HEK293 (cell line): ENCODE data around the gene METTL8.
"Not testable (repeated sequence)": the region's sequence is repeated elsewhere in the genome, so short reads cannot be mapped to it uniquely, and the experiment has no call there.

Experiments used
- CTCF ChIA-PET: fragments of 350-600 bp; formaldehyde crosslinking; extraction: SDS; loops from one replicate; lab custom pipeline; 2021; ENCODE audit warnings: antibody characterized with exemption; lab: Yijun Ruan, JAX
- POLR2A ChIA-PET: fragments of 300-600 bp; formaldehyde crosslinking; extraction: SDS; loops from one replicate; lab custom pipeline; 2020; ENCODE audit warnings: antibody characterized with exemption, inconsistent platforms; lab: Yijun Ruan, JAX
- H3K27ac ChIP-seq: fragments of 200-500 bp; sonication (Bioruptor generic); 2 replicates; pipeline ENCODE4 v1.5.1; 2014; ENCODE audit warnings: low read depth, low read length, control low read depth, inconsistent platforms; ENCODE audit errors: extremely low read depth
- H3K36me3 ChIP-seq, 2 experiments: fragments of 200-500 bp in 1 of 2; sonication (Bioruptor generic) in 1 of 2; 1 replicate in 1 of 2; 2 replicates in 1 of 2; pipeline ENCODE4 v1.5.1; 2014 to 2017; ENCODE audit warnings: inconsistent platforms in 2 of 2, low read length in 2 of 2; ENCODE audit not compliant: control insufficient read depth in 2 of 2, insufficient read depth in 1 of 2
- H3K4me1 ChIP-seq: fragments of 200-500 bp; sonication (Bioruptor generic); 2 replicates; pipeline ENCODE4 v1.5.1; 2014; ENCODE audit warnings: mild to moderate bottlenecking, low read length, inconsistent platforms; ENCODE audit not compliant: control insufficient read depth, insufficient read depth
- H3K4me3 ChIP-seq: 2 replicates; pipeline ENCODE4 v1.5.1; 2011; ENCODE audit warnings: low read depth, mild to moderate bottlenecking, control low read depth, low read length, moderate library complexity
- H3K9me3 ChIP-seq: fragments of 200-500 bp; sonication (Bioruptor generic); 2 replicates; pipeline ENCODE4 v1.5.1; 2014; ENCODE audit warnings: low read depth, low read length, inconsistent platforms; ENCODE audit not compliant: control insufficient read depth, insufficient read depth
- ATF2 ChIP-seq: fragments of 450-650 bp; formaldehyde crosslinking; IDR thresholded peaks from 2 replicates; pipeline ENCODE4 v1.5.1; 2016; ENCODE audit warnings: missing biosample characterization, missing genetic modification characterization, low read depth
- EGR2 ChIP-seq: fragments of 450-650 bp; formaldehyde crosslinking; IDR thresholded peaks from 2 replicates; pipeline ENCODE4 v1.5.1; 2016; ENCODE audit warnings: low read depth, missing biosample characterization, missing genetic modification characterization
- KLF10 ChIP-seq: fragments of 450-650 bp; IDR thresholded peaks from 2 replicates; pipeline ENCODE4 v1.5.1; 2018; ENCODE audit warnings: missing biosample characterization, mild to moderate bottlenecking, missing genetic modification characterization
- SCRT2 ChIP-seq: fragments of 450-650 bp; formaldehyde crosslinking; IDR thresholded peaks from 2 replicates; pipeline ENCODE4 v1.5.1; 2016; ENCODE audit warnings: missing biosample characterization, missing genetic modification characterization
- TRIM28 ChIP-seq: IDR thresholded peaks from 2 replicates; pipeline ENCODE4 v1.6.1; 2011; ENCODE audit warnings: low read length, control low read depth, borderline replicate concordance
- YY1 ChIP-seq: fragments of 450-650 bp; formaldehyde crosslinking; IDR thresholded peaks from 2 replicates; pipeline ENCODE4 v1.5.1; 2018; ENCODE audit warnings: missing biosample characterization, missing genetic modification characterization
- ZBTB17 ChIP-seq: fragments of 450-650 bp; formaldehyde crosslinking; IDR thresholded peaks from 2 replicates; pipeline ENCODE4 v1.5.1; 2016; ENCODE audit warnings: missing biosample characterization, missing genetic modification characterization
- ZNF133 ChIP-seq: fragments of 450-650 bp; formaldehyde crosslinking; IDR thresholded peaks from 2 replicates; pipeline ENCODE4 v1.5.1; 2016; ENCODE audit warnings: missing biosample characterization, missing genetic modification characterization
- ZNF16 ChIP-seq: fragments of 450-650 bp; formaldehyde crosslinking; IDR thresholded peaks from 2 replicates; pipeline ENCODE4 v1.5.1; 2016; ENCODE audit warnings: low read depth, missing biosample characterization, missing genetic modification characterization
- ZNF239 ChIP-seq: fragments of 450-650 bp; formaldehyde crosslinking; IDR thresholded peaks from 2 replicates; pipeline ENCODE4 v1.5.1; 2016; ENCODE audit warnings: missing biosample characterization, missing genetic modification characterization
- ZNF335 ChIP-seq: fragments of 450-650 bp; formaldehyde crosslinking; conservative IDR thresholded peaks from 2 replicates; pipeline ENCODE4 v1.5.1; 2016; ENCODE audit warnings: missing biosample characterization, missing genetic modification characterization
- ZNF426 ChIP-seq: fragments of 450-650 bp; formaldehyde crosslinking; IDR thresholded peaks from 2 replicates; pipeline ENCODE4 v1.5.1; 2017; ENCODE audit warnings: missing biosample characterization, missing genetic modification characterization, mild to moderate bottlenecking, inconsistent platforms, moderate library complexity
- ZNF610 ChIP-seq: fragments of 450-650 bp; formaldehyde crosslinking; IDR thresholded peaks from 2 replicates; pipeline ENCODE4 v1.5.1; 2016; ENCODE audit warnings: missing biosample characterization, missing genetic modification characterization, borderline replicate concordance
- ZNF623 ChIP-seq: fragments of 450-650 bp; formaldehyde crosslinking; IDR thresholded peaks from 2 replicates; pipeline ENCODE4 v1.5.1; 2016; ENCODE audit warnings: missing biosample characterization, missing genetic modification characterization
- ZNF629 ChIP-seq: fragments of 450-650 bp; formaldehyde crosslinking; IDR thresholded peaks from 2 replicates; pipeline ENCODE4 v1.5.1; 2017; ENCODE audit warnings: missing biosample characterization, missing genetic modification characterization
- ZNF692 ChIP-seq: fragments of 450-650 bp; formaldehyde crosslinking; IDR thresholded peaks from 2 replicates; pipeline ENCODE4 v1.5.1; 2016; ENCODE audit warnings: missing biosample characterization, missing genetic modification characterization
- ZNF707 ChIP-seq: fragments of 450-650 bp; formaldehyde crosslinking; IDR thresholded peaks from 2 replicates; pipeline ENCODE4 v1.5.1; 2016; ENCODE audit warnings: missing biosample characterization, missing genetic modification characterization
- ZNF792 ChIP-seq: fragments of 450-650 bp; formaldehyde crosslinking; IDR thresholded peaks from 2 replicates; pipeline ENCODE4 v1.5.1; 2016; ENCODE audit warnings: missing biosample characterization, missing genetic modification characterization
- TF ChIP-seq, protein P1 (sequence below): fragments of 450-650 bp; formaldehyde crosslinking; IDR thresholded peaks from 2 replicates; pipeline ENCODE4 v1.5.1; 2016; ENCODE audit warnings: missing biosample characterization, missing genetic modification characterization

METTL8 gene

DNA sequence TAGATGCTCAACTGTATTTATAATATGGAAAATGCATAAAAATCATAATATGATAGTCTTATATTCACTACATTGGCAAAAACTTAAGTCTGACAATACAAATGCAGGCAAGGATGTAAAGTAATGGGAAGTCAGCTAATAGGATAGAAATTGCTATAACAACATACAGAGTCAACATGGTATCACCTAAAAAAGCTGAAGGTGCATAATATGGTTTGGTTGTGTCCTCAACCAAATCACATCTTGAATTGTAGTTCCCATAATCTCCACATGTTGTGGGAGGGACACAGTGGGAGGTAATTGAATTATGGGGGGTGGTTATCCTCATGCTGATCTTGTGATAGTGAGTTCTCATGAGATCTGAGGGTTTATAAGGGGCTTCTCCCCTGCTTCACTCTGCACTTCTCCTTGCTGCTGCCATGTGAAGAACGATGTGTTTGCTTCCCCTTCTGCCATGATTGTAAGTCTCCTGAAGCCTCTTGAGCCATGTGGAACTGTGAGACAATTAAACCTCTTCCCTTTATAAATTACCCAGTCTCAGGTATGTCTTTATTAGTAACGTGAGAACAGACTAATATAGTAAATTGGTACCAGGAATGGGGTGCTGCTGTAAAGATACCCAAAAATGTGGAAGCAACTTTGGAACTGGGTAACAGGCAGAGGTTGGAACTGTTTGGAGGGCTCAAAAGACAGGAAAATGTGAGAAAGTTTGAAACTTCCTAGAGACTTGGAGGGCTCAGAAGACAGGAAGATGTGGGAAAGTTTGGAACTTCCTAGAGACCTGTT, 10.9 kb downstream of the METTL8 start:
- H3K4me1 ChIP-seq, H3K4me3 ChIP-seq, POLR2A ChIA-PET, H3K36me3 ChIP-seq, H3K9me3 ChIP-seq, CTCF ChIA-PET, H3K27ac ChIP-seq: not testable (repeated sequence)
- TF ChIP-seq ZNF707 (tag by site-specific recombination): peak; percentile 67; the same call in 1 of the 2 replicates

- no peak for TF ChIP-seq EGR2 (tag by site-specific recombination)
- peak; percentile 66; the same call in 1 of the 2 replicates for TF ChIP-seq ZNF133
- TF ChIP-seq ATF2 (tag by site-specific recombination): peak; percentile 73
- no peak for TF ChIP-seq ZNF792 (tag by site-specific recombination)
- no peak for TF ChIP-seq ZNF239 (tag by site-specific recombination)
- no peak for TF ChIP-seq ZNF610
- Histone ChIP-seq H3K36me3 (peaks cover 0 to 4% of the 10 kb centered on the region in 2 experiments; a peak in 1 of 3 replicates), H3K27ac (no peak overlapping the region), H3K4me3 (no peak overlapping the region), H3K4me1 (no peaks in the 10 kb centered on the region), H3K9me3 (no peaks in the 10 kb centered on the region)
- ChIA-PET POLR2A (no interaction called here), CTCF (interaction anchor here (0.7 kb wide), 1 partner anchor 248 kb away, joined by 3 read pairs; no protein-coding TSS in a partner anchor)
Observed at GRCh38 chr2:171420728-171421563, 12.8 kb downstream of the METTL8 start.

- ChIA-PET POLR2A (no interaction called here), CTCF (no interaction called here)
- no peak overlapping the region for H3K27ac ChIP-seq
- H3K9me3 ChIP-seq: no peaks in the 10 kb centered on the region
- no peaks in the 10 kb centered on the region; a peak in 1 of 3 replicates for H3K36me3 ChIP-seq
- no peak overlapping the region for H3K4me3 ChIP-seq
- TF ChIP-seq ZNF426 (tag by site-specific recombination) (no peak), KLF10 (tag by site-specific recombination) (no peak)
- no peaks in the 10 kb centered on the region for H3K4me1 ChIP-seq
Observed at GRCh38 chr2:171419333-171419732, 14.5 kb downstream of the METTL8 start.

- Histone ChIP-seq H3K27ac (no peak overlapping the region), H3K4me1 (no peaks in the 10 kb centered on the region), H3K36me3 (no peaks in the 10 kb centered on the region; a peak in 1 of 3 replicates), H3K4me3 (no peak overlapping the region), H3K9me3 (no peaks in the 10 kb centered on the region)
- CTCF ChIA-PET: interaction anchor here (0.5 to 2.7 kb wide), 26 partner anchors 8 to 1161 kb away, joined by 3 to 29 read pairs (median 4); partner anchors contain the start of genes DCAF17 and METTL8
- POLR2A ChIA-PET: interaction anchor here (0.6 to 1.4 kb wide), 3 partner anchors 17 to 256 kb away, joined by 3 to 4 read pairs (median 4); partner anchors contain the start of genes DCAF17, METTL8 and TLK1
- TF ChIP-seq ZBTB17 (tag by site-specific recombination) (peak; percentile 88), ZNF629 (tag by site-specific recombination) (0 out of 2 replicates have a peak, but pooled peaks have one; percentile 27), ZNF623 (no peak), ZNF335 (tag by site-specific recombination) (0 out of 2 replicates have a peak, but pooled peaks have one; percentile 1), ZNF692 (tag by site-specific recombination) (peak; percentile 20; the same call in 1 of the 2 replicates), SCRT2 (tag by site-specific recombination) (peak; percentile 30; the same call in 1 of the 2 replicates), TRIM28 (peak; percentile 87), YY1 (tag by site-specific recombination) (no peak), ZNF16 (tag by site-specific recombination) (no peak)
- TF ChIP-seq, protein P1, sequence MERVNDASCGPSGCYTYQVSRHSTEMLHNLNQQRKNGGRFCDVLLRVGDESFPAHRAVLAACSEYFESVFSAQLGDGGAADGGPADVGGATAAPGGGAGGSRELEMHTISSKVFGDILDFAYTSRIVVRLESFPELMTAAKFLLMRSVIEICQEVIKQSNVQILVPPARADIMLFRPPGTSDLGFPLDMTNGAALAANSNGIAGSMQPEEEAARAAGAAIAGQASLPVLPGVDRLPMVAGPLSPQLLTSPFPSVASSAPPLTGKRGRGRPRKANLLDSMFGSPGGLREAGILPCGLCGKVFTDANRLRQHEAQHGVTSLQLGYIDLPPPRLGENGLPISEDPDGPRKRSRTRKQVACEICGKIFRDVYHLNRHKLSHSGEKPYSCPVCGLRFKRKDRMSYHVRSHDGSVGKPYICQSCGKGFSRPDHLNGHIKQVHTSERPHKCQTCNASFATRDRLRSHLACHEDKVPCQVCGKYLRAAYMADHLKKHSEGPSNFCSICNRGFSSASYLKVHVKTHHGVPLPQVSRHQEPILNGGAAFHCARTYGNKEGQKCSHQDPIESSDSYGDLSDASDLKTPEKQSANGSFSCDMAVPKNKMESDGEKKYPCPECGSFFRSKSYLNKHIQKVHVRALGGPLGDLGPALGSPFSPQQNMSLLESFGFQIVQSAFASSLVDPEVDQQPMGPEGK (tag by site-specific recombination): no peak
Observed at GRCh38 chr2:171416009-171416926, 17.5 kb downstream of the METTL8 start.
